Measurements from ENCODE around the gene TAF1C.

The TAF1C gene

GRCh38 chr16:84166796-84167695, 19.8 kb downstream of the TAF1C start:
- H3K27me3 ChIP-seq (replicated peaks; ENCODE audit: control insufficient read depth, insufficient read depth, low read length) = peaks cover 30% of the 10 kb centered on the region
- DNase-seq (ENCODE audit: low read depth) = no peak
- H3K4me1 ChIP-seq (ENCODE audit: control insufficient read depth, insufficient read depth, low read length) = no peaks in the 10 kb centered on the region
- no peaks in the 10 kb centered on the region for H3K9me3 ChIP-seq (ENCODE audit: control insufficient read depth, low read length)
- H3K36me3 ChIP-seq (ENCODE audit: control insufficient read depth, insufficient read depth, low read length, severe bottlenecking) = no peaks in the 10 kb centered on the region
- H3K4me3 ChIP-seq (ENCODE audit: low read length) = no peak overlapping the region
- no peak overlapping the region for H3K9ac ChIP-seq (ENCODE audit: low read length)

DNA sequence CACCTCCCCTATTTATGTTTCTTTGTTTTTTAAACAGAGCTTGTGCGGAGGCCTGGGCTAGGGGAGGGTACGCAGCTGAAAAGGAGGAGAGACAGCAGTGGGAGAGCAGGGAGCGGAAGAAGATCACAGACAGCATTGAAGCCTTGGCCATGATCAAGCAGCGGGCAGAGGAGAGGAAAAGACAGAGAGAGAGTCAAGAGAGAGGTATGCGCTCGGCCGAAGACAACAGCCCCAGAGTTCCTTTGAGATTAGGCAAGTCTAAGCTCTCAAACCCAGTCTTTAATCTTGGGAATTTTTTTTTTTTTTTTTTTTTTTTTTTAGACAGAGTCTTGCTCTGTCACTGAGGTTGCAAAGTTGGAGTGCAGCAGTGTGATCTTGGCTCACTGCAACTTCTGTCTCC, 21.1 kb downstream of the TAF1C start:
- Histone ChIP-seq H3K4me3 (ENCODE audit: low read length) (no peak overlapping the region), H3K36me3 (ENCODE audit: control insufficient read depth, insufficient read depth, low read length, severe bottlenecking) (no peaks in the 10 kb centered on the region)

DNA sequence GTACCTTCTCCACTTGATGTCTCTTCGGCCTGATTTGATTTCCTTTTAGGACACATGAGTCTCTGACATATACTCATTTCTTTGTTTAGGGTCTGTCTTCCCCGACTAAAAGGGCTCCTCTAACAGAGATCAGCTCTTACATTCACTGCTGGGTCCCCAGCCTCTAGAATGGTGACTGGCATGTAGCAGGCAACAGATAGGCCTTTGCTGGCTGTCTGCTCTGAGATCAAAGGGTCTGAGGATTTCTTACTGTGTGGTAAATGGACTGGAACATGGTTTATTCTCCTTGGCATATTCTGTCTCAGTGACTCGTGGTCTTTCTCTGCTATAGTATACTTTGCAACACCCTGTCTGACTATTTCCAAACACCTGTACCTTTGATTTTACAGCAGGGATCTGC, 25.1 kb downstream of the TAF1C start:
- peaks cover 66% of the 10 kb centered on the region for H3K27me3 ChIP-seq (replicated peaks; ENCODE audit: control insufficient read depth, insufficient read depth, low read length)
- no peaks in the 10 kb centered on the region for H3K4me1 ChIP-seq (ENCODE audit: control insufficient read depth, insufficient read depth, low read length)
- no peak overlapping the region for H3K4me3 ChIP-seq (ENCODE audit: low read length)
- H3K9ac ChIP-seq (ENCODE audit: low read length) = no peak overlapping the region
- no peaks in the 10 kb centered on the region for H3K9me3 ChIP-seq (ENCODE audit: control insufficient read depth, low read length)
- DNase-seq (ENCODE audit: low read depth) = no peak
- H3K36me3 ChIP-seq (ENCODE audit: control insufficient read depth, insufficient read depth, low read length, severe bottlenecking) = no peaks in the 10 kb centered on the region

More for the DNA sequence above, 21.1 kb downstream of the TAF1C start:
- H3K9ac ChIP-seq (ENCODE audit: low read length) = no peak overlapping the region
- no peak for DNase-seq (ENCODE audit: low read depth)
- H3K9me3 ChIP-seq (ENCODE audit: control insufficient read depth, low read length) = no peaks in the 10 kb centered on the region
- no peaks in the 10 kb centered on the region for H3K4me1 ChIP-seq (ENCODE audit: control insufficient read depth, insufficient read depth, low read length)
- H3K27me3 ChIP-seq (replicated peaks; ENCODE audit: control insufficient read depth, insufficient read depth, low read length) = peaks cover 43% of the 10 kb centered on the region

- H3K27me3 ChIP-seq (replicated peaks; ENCODE audit: control insufficient read depth, insufficient read depth, low read length) = peaks cover 62% of the 10 kb centered on the region
- no peaks in the 10 kb centered on the region for H3K36me3 ChIP-seq (ENCODE audit: control insufficient read depth, insufficient read depth, low read length, severe bottlenecking)
- H3K9ac ChIP-seq (ENCODE audit: low read length) = no peak overlapping the region
- H3K4me1 ChIP-seq (ENCODE audit: control insufficient read depth, insufficient read depth, low read length) = no peaks in the 10 kb centered on the region
- H3K4me3 ChIP-seq (ENCODE audit: low read length) = no peak overlapping the region
- DNase-seq (ENCODE audit: low read depth) = no peak
- H3K9me3 ChIP-seq (ENCODE audit: control insufficient read depth, low read length) = peaks cover 3% of the 10 kb centered on the region
Measured at GRCh38 chr16:84161037-84161436, 25.8 kb downstream of the TAF1C start.

DNA sequence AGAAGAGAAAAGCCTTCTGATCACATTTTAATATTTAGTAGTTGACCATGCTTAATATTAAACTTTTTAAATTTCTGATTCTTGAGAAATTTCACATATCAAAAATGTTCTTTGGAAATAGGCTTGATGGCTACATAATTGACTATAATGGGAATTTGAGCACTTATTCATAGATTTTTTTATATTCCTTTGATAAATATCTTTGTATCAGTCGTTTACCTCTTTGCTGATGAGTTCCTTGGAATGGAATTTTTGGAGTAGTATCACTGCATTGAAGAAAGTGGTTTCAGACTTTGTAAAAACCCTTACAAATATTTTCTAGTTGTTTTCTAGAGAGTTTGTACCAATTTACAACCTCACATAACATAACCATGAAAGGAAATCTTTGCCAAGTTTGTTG, 27.1 kb downstream of the TAF1C start:
- DNase-seq (ENCODE audit: low read depth) = no peak
- Histone ChIP-seq H3K4me3 (ENCODE audit: low read length) (no peak overlapping the region), H3K9ac (ENCODE audit: low read length) (no peak overlapping the region), H3K36me3 (ENCODE audit: control insufficient read depth, insufficient read depth, low read length, severe bottlenecking) (no peaks in the 10 kb centered on the region), H3K4me1 (ENCODE audit: control insufficient read depth, insufficient read depth, low read length) (no peaks in the 10 kb centered on the region), H3K9me3 (ENCODE audit: control insufficient read depth, low read length) (peaks cover 6% of the 10 kb centered on the region), H3K27me3 (replicated peaks; ENCODE audit: control insufficient read depth, insufficient read depth, low read length) (peaks cover 52% of the 10 kb centered on the region)

DNA sequence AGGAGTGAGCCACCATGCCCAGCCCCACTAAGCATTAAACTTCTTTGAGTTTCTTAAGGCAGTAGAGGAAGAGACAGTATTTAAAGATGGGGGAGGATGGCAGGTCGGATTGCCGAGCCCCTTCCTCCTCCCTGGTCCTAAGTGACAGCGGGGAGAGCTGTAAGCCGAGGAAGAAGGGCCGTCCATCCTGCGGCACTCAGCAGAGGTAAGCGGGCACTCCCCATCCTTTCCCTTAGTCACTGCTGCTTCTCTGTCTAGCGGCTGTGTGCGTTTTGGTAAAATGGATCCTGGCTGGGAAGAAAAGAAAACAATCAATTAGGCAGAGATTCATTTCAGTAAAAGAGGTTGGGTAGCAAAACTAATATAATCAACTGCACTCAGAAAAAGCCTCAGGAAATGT, 27.9 kb downstream of the TAF1C start:
- no peak for DNase-seq (ENCODE audit: low read depth)
- Histone ChIP-seq H3K36me3 (ENCODE audit: control insufficient read depth, insufficient read depth, low read length, severe bottlenecking) (no peaks in the 10 kb centered on the region), H3K4me3 (ENCODE audit: low read length) (no peak overlapping the region), H3K9me3 (ENCODE audit: control insufficient read depth, low read length) (peaks cover 6% of the 10 kb centered on the region), H3K9ac (ENCODE audit: low read length) (no peak overlapping the region), H3K27me3 (replicated peaks; ENCODE audit: control insufficient read depth, insufficient read depth, low read length) (peaks cover 46% of the 10 kb centered on the region), H3K4me1 (ENCODE audit: control insufficient read depth, insufficient read depth, low read length) (no peaks in the 10 kb centered on the region)

DNA sequence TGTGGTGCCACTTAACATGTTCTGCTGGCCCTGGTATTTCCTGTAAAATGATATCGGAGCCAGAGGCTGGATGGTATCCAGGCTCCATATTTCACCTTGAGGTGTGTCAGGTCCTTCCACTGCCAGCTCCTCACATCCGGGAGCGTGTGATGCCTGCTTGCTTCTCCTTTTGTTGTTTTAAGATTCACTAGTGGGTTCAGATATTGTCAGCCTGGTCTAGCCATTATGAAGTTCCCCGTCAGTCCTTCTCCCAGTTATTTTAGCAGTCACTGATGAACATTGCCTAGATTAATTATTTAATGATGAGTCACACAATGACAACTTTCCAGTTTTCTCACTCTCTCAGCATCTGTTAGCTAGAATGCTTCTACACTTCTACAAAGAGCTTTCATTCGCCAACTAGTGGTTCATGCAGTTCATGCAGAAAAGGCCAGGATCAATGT, 30.5 kb downstream of the TAF1C start:
- Histone ChIP-seq H3K9me3 (ENCODE audit: control insufficient read depth, low read length) (peaks cover 6% of the 10 kb centered on the region), H3K36me3 (ENCODE audit: control insufficient read depth, insufficient read depth, low read length, severe bottlenecking) (no peaks in the 10 kb centered on the region), H3K4me3 (ENCODE audit: low read length) (no peak overlapping the region), H3K27me3 (replicated peaks; ENCODE audit: control insufficient read depth, insufficient read depth, low read length) (peaks cover 39% of the 10 kb centered on the region), H3K9ac (ENCODE audit: low read length) (no peak overlapping the region), H3K4me1 (ENCODE audit: control insufficient read depth, insufficient read depth, low read length) (no peaks in the 10 kb centered on the region)
- DNase-seq (ENCODE audit: low read depth) = no peak

- no peak for DNase-seq (ENCODE audit: low read depth)
- Histone ChIP-seq H3K27me3 (replicated peaks; ENCODE audit: control insufficient read depth, insufficient read depth, low read length) (peaks cover 33% of the 10 kb centered on the region), H3K9ac (ENCODE audit: low read length) (no peak overlapping the region), H3K9me3 (ENCODE audit: control insufficient read depth, low read length) (peaks cover 6% of the 10 kb centered on the region), H3K4me3 (ENCODE audit: low read length) (no peak overlapping the region), H3K4me1 (ENCODE audit: control insufficient read depth, insufficient read depth, low read length) (no peaks in the 10 kb centered on the region), H3K36me3 (ENCODE audit: control insufficient read depth, insufficient read depth, low read length, severe bottlenecking) (no peaks in the 10 kb centered on the region)
Measured at GRCh38 chr16:84155771-84156170, 31.1 kb downstream of the TAF1C start.

- Histone ChIP-seq H3K9ac (ENCODE audit: low read length) (no peak overlapping the region), H3K4me1 (ENCODE audit: control insufficient read depth, insufficient read depth, low read length) (no peaks in the 10 kb centered on the region), H3K36me3 (ENCODE audit: control insufficient read depth, insufficient read depth, low read length, severe bottlenecking) (no peaks in the 10 kb centered on the region), H3K9me3 (ENCODE audit: control insufficient read depth, low read length) (peaks cover 6% of the 10 kb centered on the region), H3K27me3 (replicated peaks; ENCODE audit: control insufficient read depth, insufficient read depth, low read length) (peaks cover 29% of the 10 kb centered on the region), H3K4me3 (ENCODE audit: low read length) (no peak overlapping the region)
- no peak for DNase-seq (ENCODE audit: low read depth)
Measured at GRCh38 chr16:84155226-84155625, 31.6 kb downstream of the TAF1C start.

DNA sequence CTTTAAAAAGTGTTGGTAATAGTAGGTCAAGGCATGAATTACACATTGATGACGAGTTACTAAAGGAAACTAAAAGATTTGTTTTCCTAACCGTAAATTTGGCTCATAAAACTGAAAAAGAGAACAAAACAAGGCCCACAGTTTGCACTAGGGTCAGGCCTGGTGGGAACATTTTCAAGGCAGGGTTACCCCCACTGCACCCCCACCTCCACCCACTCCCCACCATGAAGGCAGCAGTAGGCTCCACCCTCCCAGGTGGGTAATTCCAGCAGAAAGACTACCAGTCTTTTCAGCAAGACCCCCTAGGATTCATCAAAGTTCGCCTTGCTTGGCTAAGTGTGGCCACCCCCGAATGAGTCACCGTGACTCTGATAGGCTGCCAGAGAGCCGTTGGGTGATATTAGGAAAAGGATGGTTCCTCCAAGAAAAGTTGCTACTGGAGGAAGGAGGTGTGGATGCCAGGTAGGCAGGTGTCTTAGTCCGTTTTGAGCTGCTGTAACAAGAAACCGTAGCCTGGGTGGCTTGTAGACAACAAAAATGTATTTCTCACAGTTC, 33.1 kb downstream of the TAF1C start:
- H3K4me3 ChIP-seq (ENCODE audit: low read length) = no peak overlapping the region
- no peak overlapping the region for H3K9ac ChIP-seq (ENCODE audit: low read length)
- H3K36me3 ChIP-seq (ENCODE audit: control insufficient read depth, insufficient read depth, low read length, severe bottlenecking) = no peaks in the 10 kb centered on the region
- no peaks in the 10 kb centered on the region for H3K4me1 ChIP-seq (ENCODE audit: control insufficient read depth, insufficient read depth, low read length)
- peaks cover 17% of the 10 kb centered on the region for H3K27me3 ChIP-seq (replicated peaks; ENCODE audit: control insufficient read depth, insufficient read depth, low read length)
- peaks cover 6% of the 10 kb centered on the region for H3K9me3 ChIP-seq (ENCODE audit: control insufficient read depth, low read length)
- DNase-seq (ENCODE audit: low read depth) = no peak

DNA sequence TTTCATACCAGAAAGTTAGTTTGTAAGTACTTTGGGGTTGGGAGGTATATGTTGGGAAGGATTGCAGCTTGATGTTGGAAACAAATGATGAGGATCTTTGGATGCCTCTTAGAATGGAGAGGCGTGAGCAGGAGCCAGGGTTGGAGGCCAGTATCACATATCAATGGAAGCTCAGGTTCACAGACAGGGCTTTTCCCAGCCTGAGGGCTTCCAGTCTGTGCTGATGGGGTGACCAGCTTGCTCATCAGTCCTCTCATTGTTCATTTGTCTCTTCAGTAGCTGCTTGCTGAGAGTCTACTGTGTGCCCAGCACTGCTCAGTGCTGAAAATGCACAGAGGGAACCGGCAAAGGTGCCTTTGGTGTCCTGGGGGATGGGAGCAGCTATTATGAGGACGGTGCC, 35.9 kb downstream of the TAF1C start:
- Histone ChIP-seq H3K27me3 (replicated peaks; ENCODE audit: control insufficient read depth, insufficient read depth, low read length) (peaks cover 14% of the 10 kb centered on the region), H3K4me3 (ENCODE audit: low read length) (no peak overlapping the region), H3K36me3 (ENCODE audit: control insufficient read depth, insufficient read depth, low read length, severe bottlenecking) (no peaks in the 10 kb centered on the region), H3K9ac (ENCODE audit: low read length) (no peak overlapping the region), H3K4me1 (ENCODE audit: control insufficient read depth, insufficient read depth, low read length) (no peaks in the 10 kb centered on the region), H3K9me3 (ENCODE audit: control insufficient read depth, low read length) (peaks cover 2% of the 10 kb centered on the region)
- no peak for DNase-seq (ENCODE audit: low read depth)

Data from adipocyte (in vitro differentiated cells).